ENCODE measurements around the gene ANKRD28. TPM values are rescaled to one million over a fixed set of nuclear protein-coding genes. Genes with fewer than 3 reads are reported as not detected.

The ANKRD28 gene
- total RNA-seq, 1 donor from 2014 or later, result 21.6 TPM

DNA sequence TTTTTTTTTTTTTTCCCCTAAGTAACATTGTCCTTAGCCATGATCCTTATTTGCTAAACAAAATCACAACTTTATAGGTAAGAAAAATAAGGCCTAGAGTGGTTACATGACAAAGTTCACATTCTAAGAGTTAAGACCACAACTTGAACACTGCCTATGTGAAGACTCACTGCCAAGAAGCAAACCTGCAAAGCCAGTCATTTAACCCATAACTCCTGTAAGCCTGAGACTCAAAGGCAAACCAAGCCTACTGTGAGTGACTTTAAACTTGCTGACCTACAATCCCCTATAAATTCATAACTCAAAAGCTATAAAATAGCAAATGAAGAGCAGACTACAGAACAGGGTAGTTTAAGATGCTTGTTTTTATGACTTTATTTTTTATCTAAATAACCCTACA lies 12.9 kb upstream of the ANKRD28 start:
- TF ChIP-seq, protein P1, sequence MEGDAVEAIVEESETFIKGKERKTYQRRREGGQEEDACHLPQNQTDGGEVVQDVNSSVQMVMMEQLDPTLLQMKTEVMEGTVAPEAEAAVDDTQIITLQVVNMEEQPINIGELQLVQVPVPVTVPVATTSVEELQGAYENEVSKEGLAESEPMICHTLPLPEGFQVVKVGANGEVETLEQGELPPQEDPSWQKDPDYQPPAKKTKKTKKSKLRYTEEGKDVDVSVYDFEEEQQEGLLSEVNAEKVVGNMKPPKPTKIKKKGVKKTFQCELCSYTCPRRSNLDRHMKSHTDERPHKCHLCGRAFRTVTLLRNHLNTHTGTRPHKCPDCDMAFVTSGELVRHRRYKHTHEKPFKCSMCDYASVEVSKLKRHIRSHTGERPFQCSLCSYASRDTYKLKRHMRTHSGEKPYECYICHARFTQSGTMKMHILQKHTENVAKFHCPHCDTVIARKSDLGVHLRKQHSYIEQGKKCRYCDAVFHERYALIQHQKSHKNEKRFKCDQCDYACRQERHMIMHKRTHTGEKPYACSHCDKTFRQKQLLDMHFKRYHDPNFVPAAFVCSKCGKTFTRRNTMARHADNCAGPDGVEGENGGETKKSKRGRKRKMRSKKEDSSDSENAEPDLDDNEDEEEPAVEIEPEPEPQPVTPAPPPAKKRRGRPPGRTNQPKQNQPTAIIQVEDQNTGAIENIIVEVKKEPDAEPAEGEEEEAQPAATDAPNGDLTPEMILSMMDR (IDR thresholded peaks at IDR 0.05; ENCODE audit: borderline replicate concordance), result no peak
- DNase-seq, result no peak
- Histone ChIP-seq H3K9me3 (replicated peaks) (no peaks in the 10 kb centered on the region), H3K4me3 (no peak overlapping the region), H3K4me1 (peaks cover 12% of the 10 kb centered on the region), H3K27me3 (ENCODE audit: low read depth) (no peaks in the 10 kb centered on the region), H3K27ac (replicated peaks) (no peak overlapping the region), H3K36me3 (no peaks in the 10 kb centered on the region)
- intact Hi-C loops (cut with micrococcal nuclease), result loop anchor here (5.0 kb wide), 1 partner anchor 178 kb away; no protein-coding TSS in a partner anchor

DNA sequence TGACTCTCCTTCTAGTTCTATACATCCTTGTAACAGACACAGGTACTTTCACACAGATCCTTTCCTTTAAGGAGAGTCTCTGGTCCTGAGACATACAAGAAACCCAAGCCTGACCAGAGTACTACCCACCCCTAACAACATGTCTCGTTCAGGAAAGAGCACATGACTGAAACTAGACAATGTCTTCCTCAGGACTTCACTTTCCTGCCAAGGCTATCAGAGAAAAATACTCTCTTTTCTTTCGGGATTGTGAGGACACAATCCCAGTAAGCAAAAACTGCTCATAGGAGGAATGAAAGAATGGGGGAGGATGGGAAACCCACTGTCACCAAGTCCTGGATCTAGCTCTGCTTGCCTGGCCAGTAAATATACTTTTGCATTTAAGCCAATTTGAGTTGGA lies 11.5 kb upstream of the ANKRD28 start:
- TF ChIP-seq, protein P1 (IDR thresholded peaks at IDR 0.05; ENCODE audit: borderline replicate concordance), result no peak
- Histone ChIP-seq H3K27ac (replicated peaks) (no peak overlapping the region), H3K27me3 (ENCODE audit: low read depth) (no peaks in the 10 kb centered on the region), H3K4me3 (no peak overlapping the region), H3K36me3 (no peaks in the 10 kb centered on the region), H3K4me1 (peaks cover 26% of the 10 kb centered on the region), H3K9me3 (replicated peaks) (no peaks in the 10 kb centered on the region)
- intact Hi-C loops (cut with micrococcal nuclease), result no loop called here
- DNase-seq, result no peak

DNA sequence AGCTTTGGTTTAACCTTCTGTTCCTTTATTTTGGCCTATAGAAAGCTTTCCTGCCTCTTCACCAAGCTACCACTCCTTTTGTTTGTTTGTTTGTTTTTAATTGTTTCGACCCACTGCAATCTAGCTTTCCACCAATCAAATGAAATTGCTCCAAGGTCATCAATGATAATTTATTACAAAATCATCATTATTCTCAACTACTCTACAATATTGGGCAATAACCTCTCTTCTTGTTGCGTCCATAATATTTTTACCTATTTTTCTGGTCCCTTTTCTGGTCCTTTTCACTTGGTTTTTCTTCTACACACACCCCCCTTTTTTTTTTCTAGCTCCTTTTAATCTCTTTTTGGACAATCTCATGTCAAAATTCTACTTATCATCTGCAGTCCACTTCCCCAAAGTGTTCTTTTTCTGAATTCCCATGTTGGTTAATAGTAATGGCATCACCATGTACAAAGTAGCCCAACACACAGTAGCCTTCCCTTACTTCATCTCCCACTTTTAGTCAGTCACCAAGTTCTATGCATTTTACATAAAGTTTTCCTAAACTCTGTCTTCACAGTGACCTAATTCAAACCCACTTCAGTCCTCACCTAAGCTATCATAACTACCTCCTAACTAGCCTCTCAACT lies 11.0 kb upstream of the ANKRD28 start:
- H3K27ac ChIP-seq (replicated peaks), result no peak overlapping the region
- H3K9me3 ChIP-seq (replicated peaks), result no peaks in the 10 kb centered on the region
- no peak overlapping the region for H3K4me3 ChIP-seq
- TF ChIP-seq, protein P1 (IDR thresholded peaks at IDR 0.05; ENCODE audit: borderline replicate concordance), result no peak
- peaks cover 28% of the 10 kb centered on the region for H3K4me1 ChIP-seq
- no peaks in the 10 kb centered on the region for H3K36me3 ChIP-seq
- no peaks in the 10 kb centered on the region for H3K27me3 ChIP-seq (ENCODE audit: low read depth)
- intact Hi-C loops (cut with micrococcal nuclease), result no loop called here
- DNase-seq, result no peak

DNA sequence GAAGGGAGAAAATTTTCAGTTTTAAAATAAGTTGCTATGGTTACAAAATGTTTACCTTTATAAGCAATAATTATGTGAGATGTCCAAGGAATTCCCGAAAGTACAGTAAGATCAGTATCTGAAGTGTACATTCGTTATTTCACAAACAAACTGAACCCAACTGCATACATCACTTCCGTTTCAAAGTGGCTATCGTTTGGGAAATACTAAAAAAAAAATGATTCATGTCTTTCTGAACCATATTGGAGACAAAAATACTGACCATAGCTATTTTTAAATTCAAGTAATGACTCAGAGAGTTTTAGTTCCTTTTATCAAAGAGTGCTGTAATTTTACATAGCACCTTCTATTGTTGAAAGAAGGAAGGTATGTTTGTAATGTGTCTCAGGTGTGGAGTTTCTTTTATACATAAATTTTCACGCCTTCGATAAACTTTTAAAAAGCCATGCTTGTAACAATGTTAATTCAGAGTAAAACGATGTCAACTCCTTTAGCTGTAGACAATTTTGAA lies 8.0 kb upstream of the ANKRD28 start:
- H3K4me1 ChIP-seq, result peaks cover 31% of the 10 kb centered on the region
- intact Hi-C loops (cut with micrococcal nuclease), result no loop called here
- no peak overlapping the region for H3K27ac ChIP-seq (replicated peaks)
- TF ChIP-seq, protein P1 (IDR thresholded peaks at IDR 0.05; ENCODE audit: borderline replicate concordance), result no peak
- DNase-seq, result no peak
- no peak overlapping the region for H3K4me3 ChIP-seq
- no peaks in the 10 kb centered on the region for H3K36me3 ChIP-seq
- no peaks in the 10 kb centered on the region for H3K9me3 ChIP-seq (replicated peaks)
- H3K27me3 ChIP-seq (ENCODE audit: low read depth), result no peaks in the 10 kb centered on the region

DNA sequence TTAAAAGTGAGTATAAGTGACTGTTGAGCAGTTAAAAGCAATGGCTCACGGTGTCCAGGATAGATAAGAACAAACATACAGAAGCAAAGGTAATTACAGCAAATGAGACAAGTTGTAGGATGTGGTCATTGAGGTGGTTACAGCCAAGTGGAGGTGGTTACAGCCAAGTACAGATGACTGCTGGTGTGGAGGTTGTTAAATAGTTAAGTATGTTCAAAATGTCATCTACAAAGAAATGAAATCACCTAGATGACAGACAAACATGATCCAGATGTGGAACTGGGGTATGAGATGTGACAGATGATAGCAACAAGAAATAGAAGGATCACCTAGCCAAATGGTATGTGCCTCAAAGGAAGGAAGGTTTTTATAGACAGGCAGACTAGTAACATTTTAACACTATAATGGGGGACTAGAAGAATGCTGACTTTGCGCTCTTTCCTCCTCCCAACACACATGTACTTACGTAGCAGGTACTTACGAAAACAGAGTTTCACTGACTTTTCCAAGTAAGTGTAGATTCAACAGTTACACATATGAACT lies 6.8 kb upstream of the ANKRD28 start:
- intact Hi-C loops (cut with micrococcal nuclease), result no loop called here
- H3K9me3 ChIP-seq (replicated peaks), result no peaks in the 10 kb centered on the region
- no peaks in the 10 kb centered on the region for H3K36me3 ChIP-seq
- H3K4me3 ChIP-seq, result no peak overlapping the region
- TF ChIP-seq, protein P1 (IDR thresholded peaks at IDR 0.05; ENCODE audit: borderline replicate concordance), result no peak
- H3K4me1 ChIP-seq, result peaks cover 40% of the 10 kb centered on the region
- no peak overlapping the region for H3K27ac ChIP-seq (replicated peaks)
- no peak for DNase-seq
- no peaks in the 10 kb centered on the region for H3K27me3 ChIP-seq (ENCODE audit: low read depth)

Data from left ventricle myocardium inferior (tissue), 1 donor.